Prostate gland (tissue), 2 donors: ENCODE results near the gene INPP5F. TPM values are rescaled to one million over a fixed set of nuclear protein-coding genes. Genes with fewer than 3 reads are reported as not detected.
A peak's percentile ranks its signal among the peaks of the same experiment; 100 is the strongest.

Source experiments
- DNase-seq: peaks from one replicate; pipeline ENCODE4 v3.0.0-alpha.2; 2019; ENCODE audit warnings: low spot score
- H3K27ac ChIP-seq, 2 donors: fragments of 200-600 bp; sonication (generic); 2 replicates each; pipeline ENCODE4 v1.5.1; 2017 to 2019
- H3K27me3 ChIP-seq: fragments of 200-600 bp; sonication (generic); replicated peaks from 2 replicates; pipeline ENCODE4 v1.5.1; 2019; ENCODE audit not compliant: insufficient read depth
- H3K36me3 ChIP-seq, 2 donors: fragments of 200-600 bp; sonication (generic); 1 replicate in 1 of 2; 2 replicates in 1 of 2; pipeline versions ENCODE4 v1.5.1 to v1.8.1; 2017 to 2019
- H3K4me1 ChIP-seq: fragments of 200-600 bp; sonication (generic); replicated peaks from 2 replicates; pipeline ENCODE4 v1.5.1; 2019
- H3K4me3 ChIP-seq, 2 donors: fragments of 200-600 bp; sonication (generic); 2 replicates each; pipeline ENCODE4 v1.5.1; 2017 to 2019
- H3K9me3 ChIP-seq: fragments of 200-600 bp; sonication (generic); 2 replicates; pipeline ENCODE4 v1.5.1; 2017
- POLR2A ChIP-seq: fragments of 450-650 bp; IDR thresholded peaks from one replicate; pipeline ENCODE4 v1.6.1; 2016; ENCODE audit warnings: antibody characterized with exemption, mild to moderate bottlenecking
- POLR2AphosphoS5 ChIP-seq: sonication (generic); formaldehyde crosslinking; IDR thresholded peaks from one replicate; pipeline ENCODE4 v1.6.1; 2017; ENCODE audit warnings: antibody characterized with exemption
- WGBS: methylation state at CpG from one replicate; pipeline ENCODE4 v1.1.5; 2018; 5-methylcytosine and 5-hydroxymethylcytosine counted together
- intact Hi-C: fragments of 100-400 bp; cut with DNase I; formaldehyde crosslinking; loops from one replicate; pipeline ENCODE4 v1.14.2; 2022
- total RNA-seq, 2 donors: library from RNA; depleted of rRNA; stranded (reverse); fragments of >200 nt; gene quantifications; one replicate each; pipeline ENCODE4 v1.1.0, GENCODE V29; 2016
- TF ChIP-seq, protein P1 (sequence below), 4 experiments: fragments of 200-600 bp in 2 of 4; fragments of 450-650 bp in 2 of 4; sonication (generic) in 2 of 4; IDR thresholded peaks; 1 replicate in 3 of 4; 2 replicates in 1 of 4; pipeline ENCODE4 v1.5.1; 2016 to 2019; ENCODE audit warnings: antibody characterized with exemption in 4 of 4, mild to moderate bottlenecking in 2 of 4, moderate library complexity in 2 of 4

Gene INPP5F
- total RNA-seq, 2 donors from 2014 or later, result 8.6 to 15.9 TPM

GRCh38 chr10:119758448-119759195 lies 32.8 kb downstream of the INPP5F start:
- H3K9me3 ChIP-seq, result no peaks in the 10 kb centered on the region
- H3K4me1 ChIP-seq, result no peaks in the 10 kb centered on the region
- TF ChIP-seq, protein P1, sequence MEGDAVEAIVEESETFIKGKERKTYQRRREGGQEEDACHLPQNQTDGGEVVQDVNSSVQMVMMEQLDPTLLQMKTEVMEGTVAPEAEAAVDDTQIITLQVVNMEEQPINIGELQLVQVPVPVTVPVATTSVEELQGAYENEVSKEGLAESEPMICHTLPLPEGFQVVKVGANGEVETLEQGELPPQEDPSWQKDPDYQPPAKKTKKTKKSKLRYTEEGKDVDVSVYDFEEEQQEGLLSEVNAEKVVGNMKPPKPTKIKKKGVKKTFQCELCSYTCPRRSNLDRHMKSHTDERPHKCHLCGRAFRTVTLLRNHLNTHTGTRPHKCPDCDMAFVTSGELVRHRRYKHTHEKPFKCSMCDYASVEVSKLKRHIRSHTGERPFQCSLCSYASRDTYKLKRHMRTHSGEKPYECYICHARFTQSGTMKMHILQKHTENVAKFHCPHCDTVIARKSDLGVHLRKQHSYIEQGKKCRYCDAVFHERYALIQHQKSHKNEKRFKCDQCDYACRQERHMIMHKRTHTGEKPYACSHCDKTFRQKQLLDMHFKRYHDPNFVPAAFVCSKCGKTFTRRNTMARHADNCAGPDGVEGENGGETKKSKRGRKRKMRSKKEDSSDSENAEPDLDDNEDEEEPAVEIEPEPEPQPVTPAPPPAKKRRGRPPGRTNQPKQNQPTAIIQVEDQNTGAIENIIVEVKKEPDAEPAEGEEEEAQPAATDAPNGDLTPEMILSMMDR (IDR thresholded peaks at IDR 0.05), result no peak
- TF ChIP-seq POLR2AphosphoS5, result no peak
- TF ChIP-seq POLR2A, result no peak
- intact Hi-C loops, result no loop called here
- no peaks in the 10 kb centered on the region for H3K36me3 ChIP-seq
- no peaks in the 10 kb centered on the region for H3K27me3 ChIP-seq
- H3K27ac ChIP-seq, result no peak overlapping the region
- no peak overlapping the region for H3K4me3 ChIP-seq
- DNase-seq, result no peak
- WGBS, result 89% methylated on average over 5 of the region's 5 CpGs

DNA sequence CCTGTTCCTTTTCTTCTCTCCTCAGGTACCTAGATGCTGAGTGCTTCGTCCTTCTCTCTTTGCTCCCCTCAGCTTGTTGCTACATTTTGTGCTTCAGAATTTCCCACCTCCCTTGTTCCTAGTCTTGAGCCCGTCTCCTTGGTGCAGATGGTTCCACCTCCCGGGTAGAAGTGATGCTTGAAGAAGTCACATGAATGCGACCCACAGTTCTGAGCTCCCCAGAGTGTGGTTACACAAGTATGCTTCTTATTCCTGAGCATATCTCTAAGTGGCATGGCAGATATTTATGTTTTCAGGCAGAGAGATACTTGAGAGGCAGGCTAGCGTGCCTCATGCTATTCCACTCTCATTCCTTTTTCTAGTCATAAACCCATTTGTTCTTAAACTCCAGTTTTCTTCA lies 34.0 kb downstream of the INPP5F start:
- intact Hi-C loops, result loop anchor here (5.0 kb wide), 1 partner anchor 57 kb away; no protein-coding TSS in a partner anchor
- WGBS, result 73% methylated on average over 5 of the region's 5 CpGs
- no peak overlapping the region for H3K27ac ChIP-seq
- no peaks in the 10 kb centered on the region for H3K9me3 ChIP-seq
- no peak for DNase-seq
- H3K4me1 ChIP-seq, result no peaks in the 10 kb centered on the region
- H3K27me3 ChIP-seq, result no peaks in the 10 kb centered on the region
- TF ChIP-seq POLR2AphosphoS5, result no peak
- TF ChIP-seq POLR2A, result no peak
- TF ChIP-seq, protein P1 (IDR thresholded peaks at IDR 0.05), result no peak
- no peak overlapping the region for H3K4me3 ChIP-seq
- H3K36me3 ChIP-seq, result no peaks in the 10 kb centered on the region

GRCh38 chr10:119761106-119761505 lies 35.3 kb downstream of the INPP5F start:
- WGBS, result 57% methylated on average over 3 of the region's 3 CpGs
- intact Hi-C loops, result loop anchor here (5.0 kb wide), 1 partner anchor 56 kb away; no protein-coding TSS in a partner anchor
- H3K4me3 ChIP-seq, result no peak overlapping the region
- TF ChIP-seq POLR2AphosphoS5 (peak; percentile 34), POLR2A (no peak)
- TF ChIP-seq, protein P1 (IDR thresholded peaks at IDR 0.05), result no peak
- H3K27me3 ChIP-seq, result no peaks in the 10 kb centered on the region
- no peaks in the 10 kb centered on the region for H3K36me3 ChIP-seq
- no peaks in the 10 kb centered on the region for H3K4me1 ChIP-seq
- no peak for DNase-seq
- peak overlapping the region in 1 of 2 donors; percentile 5 for H3K27ac ChIP-seq
- H3K9me3 ChIP-seq, result no peaks in the 10 kb centered on the region

DNA sequence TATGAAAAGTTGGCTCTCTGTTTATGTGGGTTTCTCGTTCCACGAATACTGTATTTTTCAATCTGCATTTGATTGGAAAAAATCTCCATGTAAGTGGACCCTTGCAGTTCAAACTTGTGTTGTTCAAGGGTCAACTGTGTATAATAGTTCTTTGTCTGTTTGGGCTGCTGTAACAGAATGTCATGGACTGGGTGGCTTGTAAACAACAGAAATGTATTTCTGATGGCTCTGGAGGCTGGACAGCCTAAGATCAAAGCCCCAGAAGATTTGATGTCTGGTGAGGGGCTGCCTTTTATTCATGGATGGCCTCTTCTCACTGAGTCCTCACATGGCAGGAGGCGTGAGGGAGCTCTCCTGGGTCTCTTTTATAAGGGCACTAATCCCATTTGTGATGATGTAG lies 36.2 kb downstream of the INPP5F start:
- TF ChIP-seq, protein P1 (IDR thresholded peaks at IDR 0.05), result no peak
- TF ChIP-seq POLR2AphosphoS5 (no peak), POLR2A (no peak)
- intact Hi-C loops, result loop anchor here (5.0 kb wide), 1 partner anchor 55 kb away; no protein-coding TSS in a partner anchor
- Histone ChIP-seq H3K4me1 (no peaks in the 10 kb centered on the region), H3K9me3 (no peaks in the 10 kb centered on the region), H3K27ac (no peak overlapping the region), H3K27me3 (no peaks in the 10 kb centered on the region), H3K36me3 (no peaks in the 10 kb centered on the region), H3K4me3 (no peak overlapping the region)
- no peak for DNase-seq
- WGBS, result 98% methylated on average over 3 of the region's 3 CpGs
